Ishikawa (cell line): ENCODE data around the gene OR56A1.

Experiments
- CREB1 ChIP-seq: IDR thresholded peaks from 2 replicates; pipeline ENCODE4 v1.6.1; 2012; ENCODE audit warnings: low read depth
- EP300 ChIP-seq: IDR thresholded peaks from 2 replicates; pipeline ENCODE4 v1.6.1; 2012; ENCODE audit warnings: borderline replicate concordance
- RAD21 ChIP-seq: IDR thresholded peaks from 2 replicates; pipeline ENCODE4 v1.6.1; 2012; ENCODE audit warnings: low read depth

DNA sequence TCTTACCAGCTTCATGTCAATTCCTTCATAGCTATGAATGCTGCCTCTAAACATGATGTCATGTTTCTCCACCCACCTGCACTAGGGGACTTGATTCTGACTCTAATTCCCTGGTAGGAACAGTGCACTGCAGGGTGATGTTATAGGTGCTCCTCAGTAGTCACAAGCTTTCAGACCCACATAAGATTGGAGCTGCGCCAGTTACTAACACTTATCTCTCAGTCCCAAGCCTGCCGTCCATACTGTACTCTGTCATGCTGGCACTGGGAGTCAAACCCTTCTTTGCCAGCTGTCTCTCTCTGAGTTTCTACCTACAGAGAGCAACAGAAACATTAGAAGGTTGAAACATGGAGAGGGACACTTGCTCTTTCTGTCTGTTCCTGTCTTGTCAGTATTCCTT lies 5.5 kb downstream of the OR56A1 start:
- TF ChIP-seq CREB1 (no peak), RAD21 (no peak), EP300 (no peak)
